Mucosa of descending colon (tissue), 3 donors: Measurements from ENCODE around the gene CDK2. TPM values are rescaled to one million over a fixed set of nuclear protein-coding genes. Genes with fewer than 3 reads are reported as not detected.

Experiments
- ATAC-seq: fragments of 200-7000 bp; cut with Tn5 transposase; one replicate; pipeline ENCODE4 v1.9.1; 2020; ENCODE audit warnings: mild to moderate bottlenecking, moderate library complexity
- DNase-seq, 3 donors: peaks; one replicate each; pipeline ENCODE4 v3.0.0-alpha.2; 2020
- H3K36me3 ChIP-seq: fragments of 200-600 bp; one replicate; pipeline ENCODE4 v1.8.0; 2021; ENCODE audit warnings: low read depth, mild to moderate bottlenecking
- H3K4me1 ChIP-seq: fragments of 200-600 bp; one replicate; pipeline ENCODE4 v1.8.0; 2021; ENCODE audit warnings: low read depth, mild to moderate bottlenecking
- H3K4me3 ChIP-seq: fragments of 200-600 bp; one replicate; pipeline ENCODE4 v1.8.0; 2021; ENCODE audit warnings: mild to moderate bottlenecking
- H3K9me3 ChIP-seq: fragments of 200-600 bp; one replicate; pipeline ENCODE4 v1.8.0; 2021; ENCODE audit warnings: mild to moderate bottlenecking
- intact Hi-C, 2 donors: fragments of 100-400 bp; cut with DNase I in 1 of 2; cut with micrococcal nuclease in 1 of 2; formaldehyde crosslinking; loops; one replicate each; pipeline versions ENCODE4 v1.11.0 to v1.11.1; 2022; cut with DNase I, micrococcal nuclease
- total RNA-seq, 3 donors: library from RNA; stranded (reverse); fragmentation: NEBNext Ultra II Directional in 2 of 3; extraction: Animal tissue kit (Norgen Biotek cat#: 25700) in 2 of 3; gene quantifications; one replicate each; pipeline versions ENCODE4 v1.2.1 to v1.2.4, GENCODE V29; 2021 to 2023
- TF ChIP-seq, protein P1 (sequence below): fragments of 200-600 bp; IDR thresholded peaks from one replicate; pipeline ENCODE4 v1.8.0; 2022; ENCODE audit warnings: antibody characterized with exemption, mild to moderate bottlenecking
- donor health status: DM: no; HTN: no; CAD: no; lungs with moderate emphysema.
- donor health status: DM: no; HTN: no; CAD: no.
- donor health status: DM: no; HTN: yes; CAD: no.

The CDK2 gene
- total RNA-seq, 3 donors from 2014 or later, result 17.1 to 22.1 (median 20.8) TPM

GRCh38 chr12:55942577-55943136 is 24.0 kb upstream of the CDK2 start:
- H3K36me3 ChIP-seq, result peaks cover 6% of the 10 kb centered on the region
- peaks cover 9% of the 10 kb centered on the region for H3K4me1 ChIP-seq
- H3K9me3 ChIP-seq, result no peaks in the 10 kb centered on the region
- ATAC-seq (no peak), DNase-seq (no peak)
- intact Hi-C loops, result loop anchor here in 1 of 2 donors (5.0 kb wide), 1 partner anchor 200 kb away; the partner anchor contains the start of gene GDF11
- TF ChIP-seq, protein P1, sequence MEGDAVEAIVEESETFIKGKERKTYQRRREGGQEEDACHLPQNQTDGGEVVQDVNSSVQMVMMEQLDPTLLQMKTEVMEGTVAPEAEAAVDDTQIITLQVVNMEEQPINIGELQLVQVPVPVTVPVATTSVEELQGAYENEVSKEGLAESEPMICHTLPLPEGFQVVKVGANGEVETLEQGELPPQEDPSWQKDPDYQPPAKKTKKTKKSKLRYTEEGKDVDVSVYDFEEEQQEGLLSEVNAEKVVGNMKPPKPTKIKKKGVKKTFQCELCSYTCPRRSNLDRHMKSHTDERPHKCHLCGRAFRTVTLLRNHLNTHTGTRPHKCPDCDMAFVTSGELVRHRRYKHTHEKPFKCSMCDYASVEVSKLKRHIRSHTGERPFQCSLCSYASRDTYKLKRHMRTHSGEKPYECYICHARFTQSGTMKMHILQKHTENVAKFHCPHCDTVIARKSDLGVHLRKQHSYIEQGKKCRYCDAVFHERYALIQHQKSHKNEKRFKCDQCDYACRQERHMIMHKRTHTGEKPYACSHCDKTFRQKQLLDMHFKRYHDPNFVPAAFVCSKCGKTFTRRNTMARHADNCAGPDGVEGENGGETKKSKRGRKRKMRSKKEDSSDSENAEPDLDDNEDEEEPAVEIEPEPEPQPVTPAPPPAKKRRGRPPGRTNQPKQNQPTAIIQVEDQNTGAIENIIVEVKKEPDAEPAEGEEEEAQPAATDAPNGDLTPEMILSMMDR, result no peak
- H3K4me3 ChIP-seq, result no peak overlapping the region

DNA sequence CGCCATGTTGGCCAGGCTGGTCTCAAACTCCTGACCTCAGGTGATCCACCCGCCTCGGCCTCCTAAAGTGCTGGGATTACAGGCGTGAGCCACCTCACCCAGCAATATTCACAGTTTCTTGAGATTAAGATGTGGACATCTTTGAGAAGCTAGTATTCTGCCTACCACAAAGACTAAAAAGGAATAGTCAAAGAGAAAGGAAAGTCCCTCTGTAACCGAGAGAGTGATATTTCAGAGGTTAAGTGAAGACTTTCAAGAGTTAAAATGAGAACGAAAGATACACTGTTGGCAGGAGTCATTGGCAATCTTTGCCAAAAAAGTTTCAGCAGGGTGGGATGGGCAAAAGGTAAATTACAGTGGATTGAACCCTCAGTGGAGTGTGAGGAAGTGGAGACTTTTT is 20.1 kb upstream of the CDK2 start:
- ATAC-seq (no peak), DNase-seq (no peak)
- no peak overlapping the region for H3K4me3 ChIP-seq
- no peaks in the 10 kb centered on the region for H3K4me1 ChIP-seq
- H3K9me3 ChIP-seq, result no peaks in the 10 kb centered on the region
- H3K36me3 ChIP-seq, result peaks cover 8% of the 10 kb centered on the region
- TF ChIP-seq, protein P1, result no peak
- intact Hi-C loops, result no loop called here

- TF ChIP-seq, protein P1, result no peak
These were observed 11.3 kb upstream of the CDK2 start for GRCh38 chr12:55955344-55955743.

DNA sequence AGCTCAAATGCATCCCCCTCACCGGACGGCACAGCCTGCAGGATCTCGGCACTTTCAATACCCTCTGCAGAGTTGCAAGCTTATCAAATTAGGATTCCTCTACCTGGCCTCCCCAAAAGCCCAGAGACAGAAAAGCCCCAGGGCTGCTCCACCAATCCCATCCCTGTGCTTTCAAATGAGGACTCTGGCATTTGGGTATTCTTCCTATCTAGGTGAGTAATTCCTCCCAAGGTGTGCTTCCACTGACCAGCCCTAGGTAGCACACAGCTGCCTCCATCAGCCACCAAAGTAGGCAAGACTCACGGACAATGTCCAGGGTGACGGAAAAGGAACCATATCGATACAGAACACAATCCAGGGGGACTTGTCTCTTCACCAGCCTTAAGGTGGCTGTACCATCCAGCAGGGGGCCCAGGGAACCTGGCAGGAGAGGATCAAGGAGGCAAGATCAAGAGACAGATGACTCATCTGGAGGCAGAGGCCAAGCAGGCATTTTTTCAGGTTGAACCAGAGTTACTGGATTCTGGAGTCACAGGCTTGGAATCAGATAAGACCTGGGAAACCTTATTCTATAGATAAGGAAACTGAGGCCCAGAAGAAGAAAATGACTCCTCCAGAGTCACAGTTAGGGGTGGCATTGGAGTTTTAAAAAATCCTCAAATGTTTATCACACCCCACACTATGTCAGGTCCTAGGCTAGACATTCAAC is 10.7 kb upstream of the CDK2 start:
- Histone ChIP-seq H3K9me3 (no peaks in the 10 kb centered on the region), H3K36me3 (peaks cover 6% of the 10 kb centered on the region), H3K4me1 (peaks cover 4% of the 10 kb centered on the region), H3K4me3 (no peak overlapping the region)
- ATAC-seq (peak; percentile 65), DNase-seq (peak in 1 of 3 donors; percentile 39)
- TF ChIP-seq, protein P1, result no peak
- intact Hi-C loops, result no loop called here

More at GRCh38 chr12:55955344-55955743, 11.3 kb upstream of the CDK2 start:
- H3K9me3 ChIP-seq, result no peaks in the 10 kb centered on the region
- DNase-seq, result no peak
- peaks cover 6% of the 10 kb centered on the region for H3K36me3 ChIP-seq
- no peak for ATAC-seq
- H3K4me3 ChIP-seq, result no peak overlapping the region
- intact Hi-C loops, result no loop called here
- peaks cover 4% of the 10 kb centered on the region for H3K4me1 ChIP-seq

DNA sequence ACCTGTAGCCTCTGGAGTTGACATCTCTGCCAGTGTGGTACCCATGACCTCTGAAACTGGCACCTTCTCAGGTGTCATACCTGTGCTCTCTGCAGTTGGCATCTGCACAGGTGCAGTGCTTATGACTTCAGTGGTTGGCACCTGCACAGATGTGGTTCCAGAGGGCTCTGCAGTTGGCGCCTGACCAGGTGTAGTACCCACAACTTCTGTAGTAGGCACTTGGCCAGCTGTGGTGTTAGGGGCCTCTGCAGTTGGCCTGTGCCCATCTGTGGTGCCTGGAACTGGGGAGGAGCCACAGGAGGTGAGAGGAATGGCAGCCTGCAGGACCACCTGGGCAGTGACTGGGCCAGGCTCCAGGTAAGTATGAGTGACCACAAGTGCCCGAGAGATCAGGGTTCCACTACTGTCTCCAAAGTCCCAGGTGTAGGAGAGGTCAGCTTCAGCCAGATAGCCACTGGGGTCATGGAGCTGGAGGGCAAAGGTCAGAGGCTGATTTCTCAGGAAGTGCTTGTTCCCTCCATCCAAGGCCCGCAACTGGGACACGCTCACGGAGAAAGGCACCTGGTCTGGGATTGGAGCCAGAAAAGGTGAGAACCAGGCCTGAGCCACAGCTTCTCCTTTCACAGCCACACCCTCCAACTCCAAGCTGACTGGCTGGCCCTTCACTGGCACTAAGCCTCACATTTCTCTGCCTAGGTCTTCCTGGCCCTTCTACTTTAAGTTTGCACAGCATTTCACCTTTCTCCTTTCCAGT is 9.3 kb upstream of the CDK2 start:
- Histone ChIP-seq H3K9me3 (no peaks in the 10 kb centered on the region), H3K4me3 (no peak overlapping the region), H3K36me3 (no peaks in the 10 kb centered on the region), H3K4me1 (peaks cover 4% of the 10 kb centered on the region)
- peak; percentile 86 for ATAC-seq
- TF ChIP-seq, protein P1, result no peak
- intact Hi-C loops, result no loop called here
- DNase-seq, result peak in 2 of 3 donors; percentile 55 to 73
